GM21576 (cell line): Measurements from ENCODE around the gene HRH1.
"Not testable (repeated sequence)": the region's sequence is repeated elsewhere in the genome, so short reads cannot be mapped to it uniquely, and the experiment has no call there.

Experiments used
- ATAC-seq: cut with Tn5 transposase; IDR thresholded peaks from one replicate; pipeline ENCODE4 v1.9.1; 2021; ENCODE audit warnings: mild to moderate bottlenecking, moderate library complexity; ENCODE audit not compliant: unreplicated experiment

HRH1 gene

DNA sequence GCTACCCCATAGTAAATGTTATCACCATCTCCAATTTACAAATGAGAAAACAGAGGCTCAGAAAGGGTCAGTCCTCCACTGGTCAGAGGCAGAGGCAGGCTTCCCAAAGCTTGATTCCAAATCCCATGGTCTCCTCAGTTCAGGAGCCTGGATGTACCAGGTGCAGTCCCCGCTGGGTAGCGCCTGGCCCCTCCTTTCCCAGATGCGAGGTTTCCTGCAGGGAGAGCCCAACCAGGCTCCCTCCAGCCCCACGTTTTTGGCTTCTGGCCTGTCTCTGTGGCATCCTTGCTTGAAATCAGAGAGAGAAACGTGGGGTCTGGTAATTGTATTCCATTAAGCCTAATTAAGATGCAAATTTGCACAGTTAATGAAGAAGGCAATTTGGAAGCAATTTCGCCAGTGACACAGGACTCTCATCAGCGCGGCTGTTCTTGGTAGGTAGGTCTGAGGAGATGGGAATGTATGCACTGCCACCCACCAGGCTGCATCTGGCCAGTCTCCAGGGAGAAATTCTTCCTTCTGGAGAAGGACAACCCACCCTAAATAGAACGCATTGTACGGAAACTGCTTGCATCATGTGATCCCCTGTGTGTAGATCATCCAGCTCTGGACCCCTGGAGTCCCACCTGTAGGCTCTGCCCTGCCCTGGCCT, 50.5 kb downstream of the HRH1 start:
- ATAC-seq, result no peak

DNA sequence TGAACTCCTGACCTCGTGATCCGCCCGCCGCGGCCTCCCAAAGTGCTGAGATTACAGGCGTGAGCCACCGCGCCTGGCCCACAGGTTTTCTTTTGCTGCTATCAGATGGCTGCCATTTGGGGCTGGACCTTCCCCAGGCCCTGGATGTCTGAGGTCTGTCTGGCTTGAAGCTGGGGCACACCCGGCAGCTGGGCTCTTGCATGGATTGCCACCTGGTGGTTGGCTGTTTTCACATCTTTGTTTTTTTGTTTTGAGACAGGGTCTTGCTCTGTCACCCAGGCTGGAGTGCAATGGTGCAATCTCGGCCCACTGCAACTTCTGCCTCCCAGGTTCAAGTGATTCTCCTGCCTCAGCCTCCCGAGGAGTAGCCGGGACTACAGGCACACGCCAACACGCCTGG, 51.6 kb downstream of the HRH1 start:
- ATAC-seq, result not testable (repeated sequence)

DNA sequence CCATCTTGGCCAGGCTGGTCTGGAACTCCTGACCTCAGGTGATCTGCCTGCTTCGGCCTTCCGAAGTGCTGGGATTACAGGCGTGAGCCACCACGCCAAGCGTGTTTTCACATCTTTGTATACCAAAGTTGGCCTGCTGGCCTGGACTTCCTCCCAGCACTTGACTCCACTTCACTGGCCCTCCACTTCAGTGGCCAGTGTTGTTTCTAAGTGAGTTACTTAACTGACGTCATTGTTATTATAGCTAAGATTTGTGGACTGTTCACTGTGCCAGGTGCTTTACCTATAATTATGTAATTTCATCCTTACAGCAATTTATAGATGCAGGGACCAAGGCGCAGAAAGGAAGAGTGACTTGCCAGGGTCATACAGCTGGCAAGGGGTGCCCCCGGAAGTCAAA, 52.0 kb downstream of the HRH1 start:
- no peak for ATAC-seq

DNA sequence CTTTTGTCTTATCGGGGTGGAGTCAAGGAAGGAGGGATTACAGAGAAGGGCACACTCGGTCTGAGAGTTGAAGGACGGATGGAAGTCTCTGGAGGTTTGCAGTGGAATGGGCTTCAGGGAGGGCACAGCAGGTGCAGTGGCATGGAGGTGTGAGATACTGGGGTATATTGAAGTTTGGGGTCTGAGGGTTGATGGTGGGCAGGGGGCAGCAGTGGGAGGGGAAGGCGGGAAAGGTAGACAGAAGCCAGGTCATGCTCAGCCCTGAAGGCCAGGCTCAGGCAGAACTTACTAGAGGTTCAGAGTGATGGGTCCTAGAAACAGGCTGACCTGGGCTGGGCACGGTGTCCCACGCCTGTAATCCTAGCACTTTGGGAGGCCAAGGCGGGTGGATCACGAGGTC, 52.7 kb downstream of the HRH1 start:
- no peak for ATAC-seq

DNA sequence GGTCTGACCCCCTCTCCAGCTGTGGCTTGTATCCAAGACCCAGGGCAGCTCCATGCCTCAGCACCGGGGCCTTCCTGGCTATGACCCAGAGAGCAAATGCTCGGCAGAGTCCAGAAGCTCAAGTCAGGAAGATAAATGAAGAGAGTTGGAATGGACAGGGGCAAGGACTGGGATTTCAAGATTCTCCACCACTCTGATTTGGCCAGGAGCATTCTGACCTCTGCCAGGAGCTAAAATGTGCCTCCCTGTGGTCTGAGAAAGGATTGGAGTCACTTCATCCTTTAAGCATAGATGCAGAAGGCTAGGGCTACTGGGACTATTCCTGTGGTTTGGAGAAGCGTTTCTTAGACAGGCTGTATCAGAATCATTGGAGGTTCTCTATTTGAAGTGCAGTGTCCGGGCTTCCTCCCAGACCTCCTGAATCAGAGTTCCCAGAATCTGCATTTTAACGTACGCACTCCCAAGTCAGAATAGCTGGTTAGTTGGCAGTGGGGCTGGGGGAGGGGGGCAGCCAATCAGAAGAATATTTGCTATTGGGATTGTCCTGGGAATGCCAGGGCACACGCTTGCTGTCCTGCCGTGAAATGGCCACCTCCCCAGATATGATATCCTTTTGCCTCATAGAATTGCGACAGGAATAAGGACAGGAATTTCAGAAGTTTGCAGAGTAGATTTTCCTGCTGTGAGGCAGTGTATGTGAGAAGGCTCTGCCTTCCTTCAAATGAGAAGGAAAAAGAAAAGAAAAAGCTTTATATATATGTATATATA, 57.4 kb downstream of the HRH1 start:
- ATAC-seq, result no peak

DNA sequence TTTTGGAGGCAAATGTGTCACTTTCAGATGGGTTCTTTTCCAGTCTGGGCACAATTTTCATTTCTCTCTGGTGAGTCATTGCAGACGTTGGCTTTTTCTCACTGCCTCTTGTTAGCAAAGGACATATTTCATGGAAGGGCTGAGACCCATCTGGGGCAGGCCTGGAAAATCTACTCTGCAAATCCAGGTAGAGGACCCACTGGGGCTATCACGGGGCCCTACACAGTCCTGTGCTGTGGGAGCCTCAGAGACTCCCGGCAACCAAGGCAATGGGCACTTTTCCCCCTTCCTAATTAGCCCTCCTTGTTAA, 58.0 kb downstream of the HRH1 start:
- ATAC-seq, result no peak

DNA sequence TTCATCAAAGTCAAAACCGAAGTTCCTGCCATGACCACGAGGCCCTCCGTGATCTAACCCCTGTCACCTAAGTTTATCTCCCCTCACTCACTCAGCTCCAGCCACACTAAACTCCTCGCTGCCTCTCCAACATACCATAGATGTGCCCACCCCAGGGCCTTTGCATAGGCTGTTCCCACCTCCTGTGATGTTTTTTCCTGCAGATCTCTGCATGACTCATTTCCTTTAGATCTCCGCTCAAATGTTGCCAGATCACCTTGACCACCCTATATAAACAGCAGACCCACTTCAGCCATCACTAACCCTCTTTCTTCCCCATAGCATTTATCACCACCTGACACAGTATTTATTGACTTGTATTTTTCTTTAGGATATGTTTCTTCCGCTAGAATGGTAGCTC, 58.5 kb downstream of the HRH1 start:
- ATAC-seq, result no peak

DNA sequence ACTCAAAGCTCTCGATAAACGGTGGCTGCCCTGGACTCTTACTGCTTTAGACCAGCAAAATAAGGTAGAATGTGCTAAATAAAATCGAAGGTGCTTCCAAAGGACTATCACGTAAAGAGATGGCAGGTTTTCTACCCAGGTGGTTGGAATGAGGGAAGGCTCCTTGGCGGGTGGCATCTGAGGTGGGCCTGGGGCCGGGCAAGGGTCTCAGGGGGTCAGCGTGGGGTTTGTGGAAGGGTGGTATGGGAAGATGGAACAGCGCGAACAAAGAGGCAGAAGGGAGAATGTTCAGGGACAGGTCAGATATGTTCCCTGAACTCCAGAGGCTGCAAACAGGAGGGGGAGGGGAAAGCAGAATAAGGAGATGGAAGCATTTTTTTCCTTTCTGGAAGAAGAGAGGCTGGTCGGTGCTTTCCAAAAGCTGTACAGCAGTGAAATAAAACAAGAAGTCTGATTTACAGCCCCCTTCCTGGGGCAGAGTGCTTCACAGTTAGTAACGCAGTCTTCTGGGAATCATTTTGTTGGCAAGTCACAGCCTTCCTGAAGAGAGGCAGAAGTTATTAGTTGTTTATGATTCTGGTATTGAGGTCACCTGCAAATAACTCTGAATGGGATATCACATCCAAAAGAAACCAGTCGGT, 59.6 kb downstream of the HRH1 start:
- ATAC-seq, result no peak

DNA sequence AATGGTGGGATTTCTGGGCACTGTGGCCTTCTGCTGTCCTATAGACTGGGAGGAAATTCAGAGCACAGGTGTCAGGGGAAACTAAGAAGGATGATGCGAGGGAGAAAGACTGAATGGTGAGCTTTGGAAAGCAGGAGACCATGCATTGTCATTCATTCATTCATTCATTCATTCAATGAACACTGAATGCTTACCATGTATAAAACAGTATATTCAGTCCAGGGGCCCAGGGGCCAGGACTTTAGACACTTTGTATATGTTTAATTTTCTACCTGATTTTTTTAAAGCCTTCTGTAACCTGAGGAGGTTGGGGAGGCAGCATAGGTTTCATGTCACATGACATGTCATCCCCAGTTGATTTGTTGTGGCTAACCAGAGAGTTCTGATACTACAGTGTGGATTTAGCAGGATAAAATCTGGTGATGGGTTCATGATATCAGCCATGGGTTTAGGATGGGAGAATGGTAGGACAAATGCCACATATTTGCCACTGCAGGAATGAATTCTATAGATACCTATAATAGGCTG, 60.2 kb downstream of the HRH1 start:
- ATAC-seq, result no peak

DNA sequence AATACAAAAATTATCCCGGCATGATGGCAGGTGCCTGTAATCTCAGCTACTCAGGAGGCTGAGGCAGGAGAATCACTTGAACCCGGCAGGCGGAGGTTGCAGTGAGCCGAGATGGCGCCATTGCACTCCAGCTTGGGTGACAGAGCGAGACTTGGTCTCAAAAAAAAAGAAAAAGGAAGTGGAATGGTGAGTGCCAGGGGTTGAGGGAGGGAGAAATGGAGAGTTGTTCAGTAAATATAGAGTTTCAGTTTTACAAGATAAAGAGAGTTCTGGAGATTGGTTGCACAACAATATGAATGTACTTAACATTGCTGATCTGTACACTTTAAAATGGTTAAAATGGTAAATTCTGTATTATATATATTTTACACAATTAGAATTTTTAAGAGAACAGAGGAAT, 63.1 kb downstream of the HRH1 start:
- not testable (repeated sequence) for ATAC-seq

DNA sequence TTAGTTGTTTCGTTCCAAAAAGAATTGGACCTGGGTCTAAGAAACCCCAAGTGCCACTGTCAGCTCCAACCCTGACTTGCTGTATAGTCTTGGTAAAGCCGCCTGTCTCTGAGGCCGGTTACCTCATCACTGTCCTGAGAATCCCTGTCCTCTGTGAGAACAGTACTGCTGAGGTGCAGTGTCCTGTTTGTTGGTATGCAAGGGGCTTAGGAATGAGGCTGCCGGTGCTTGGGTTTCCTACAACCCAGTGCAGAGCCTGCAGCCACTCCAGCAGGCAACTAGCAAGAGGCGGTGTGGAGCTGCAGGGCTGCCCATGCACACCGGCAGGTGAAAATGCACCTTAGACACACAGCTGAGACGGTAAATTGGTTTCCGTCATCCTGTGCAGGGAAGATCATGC, 65.9 kb downstream of the HRH1 start:
- ATAC-seq, result no peak

DNA sequence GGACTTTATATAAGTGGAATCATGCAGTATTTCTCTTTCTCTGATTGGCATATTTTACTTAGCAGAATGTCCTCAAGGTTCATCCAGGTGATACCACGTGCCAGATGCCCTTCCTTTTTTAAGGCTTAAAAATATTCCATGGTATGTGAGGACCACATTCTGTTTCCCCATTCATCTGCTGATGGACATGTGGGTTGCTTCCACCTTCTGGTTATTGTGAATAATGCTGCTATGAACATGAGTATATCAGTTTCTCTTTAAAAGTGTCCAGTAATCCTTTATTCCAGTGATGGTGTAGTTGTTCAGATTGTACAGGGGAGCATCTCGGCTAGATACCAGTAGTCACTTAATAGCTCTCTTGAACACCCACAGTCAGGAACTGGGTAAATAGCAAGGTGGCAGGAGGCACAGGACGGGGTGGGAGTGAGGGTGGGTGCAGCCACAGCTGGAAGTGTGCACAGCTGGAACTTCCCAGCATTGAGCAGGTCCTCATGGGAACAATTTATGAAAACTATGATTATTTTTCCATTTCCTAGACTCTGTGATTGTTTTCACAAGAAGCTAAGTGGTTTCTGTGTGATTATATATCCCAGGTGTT, 67.6 kb downstream of the HRH1 start:
- ATAC-seq, result no peak

DNA sequence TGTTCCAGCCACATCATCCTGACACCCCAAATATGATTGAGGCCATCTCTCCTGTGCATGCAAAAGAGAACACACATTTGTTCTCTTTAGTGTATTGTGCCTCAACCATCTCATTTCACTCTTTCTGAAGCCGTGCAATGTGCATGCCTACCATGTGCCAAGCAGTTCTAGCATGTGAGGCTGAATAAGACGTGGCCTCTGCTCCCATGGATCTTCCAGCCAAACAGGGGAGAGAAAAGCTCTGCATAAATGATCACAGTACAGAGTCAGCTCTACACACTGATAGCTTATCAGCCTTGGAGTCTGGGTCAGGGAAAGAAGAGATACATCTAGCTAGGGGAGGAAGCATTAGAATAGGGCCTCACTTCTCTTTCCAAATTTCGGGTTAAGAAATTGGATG, 69.7 kb downstream of the HRH1 start:
- ATAC-seq, result no peak

DNA sequence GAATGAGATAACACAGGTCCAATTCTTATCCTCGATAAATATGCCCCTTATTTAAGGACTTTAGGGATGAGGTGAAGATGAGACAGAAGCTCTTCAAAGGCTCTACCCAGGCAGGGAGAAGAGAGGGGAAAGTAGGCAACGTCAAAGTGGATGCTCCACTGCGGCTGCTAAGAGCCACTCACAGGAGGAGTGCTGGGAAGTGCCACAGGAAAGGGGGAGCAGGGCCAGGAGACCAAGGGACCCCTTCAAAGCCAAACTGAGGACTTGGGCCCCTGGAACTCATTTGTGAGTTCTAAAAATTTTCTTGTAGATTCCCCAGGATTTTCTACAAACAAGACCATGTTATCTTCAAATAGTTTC, 70.6 kb downstream of the HRH1 start:
- ATAC-seq, result no peak

DNA sequence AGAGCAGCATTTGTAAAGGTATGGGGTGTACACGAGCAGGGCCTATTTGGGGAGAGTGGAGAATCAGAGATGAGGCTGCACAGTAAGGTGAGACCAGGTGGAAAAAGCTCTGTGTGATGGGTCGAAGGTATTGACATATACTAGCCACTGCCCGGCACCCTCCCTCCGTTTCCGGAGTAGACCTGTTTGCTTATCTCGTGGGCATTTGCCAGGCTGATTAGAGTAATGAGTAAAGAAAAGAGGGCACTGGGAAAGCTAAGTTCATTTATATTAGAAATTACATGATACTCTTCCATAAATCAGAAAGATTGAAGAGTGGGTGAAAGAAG, 71.7 kb downstream of the HRH1 start:
- no peak for ATAC-seq

DNA sequence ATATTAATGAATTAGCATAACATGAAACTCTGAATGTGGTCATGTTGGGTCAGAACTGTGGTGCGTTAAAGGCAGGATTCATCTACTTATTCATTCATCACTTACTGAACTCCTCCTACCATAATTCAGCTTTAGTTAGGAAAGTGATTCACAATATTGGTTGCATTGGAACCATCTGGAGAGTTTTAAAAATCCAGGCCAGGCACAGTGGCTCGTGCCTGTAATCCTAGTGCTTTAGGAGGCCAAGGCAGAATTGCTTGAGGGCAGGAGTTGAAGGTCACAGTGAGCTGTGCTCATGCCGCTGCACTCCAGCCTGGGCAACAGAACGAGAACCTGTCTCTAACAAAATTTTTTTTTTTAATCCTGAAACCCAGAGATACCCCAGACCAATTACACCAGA, 73.7 kb downstream of the HRH1 start:
- ATAC-seq, result no peak

DNA sequence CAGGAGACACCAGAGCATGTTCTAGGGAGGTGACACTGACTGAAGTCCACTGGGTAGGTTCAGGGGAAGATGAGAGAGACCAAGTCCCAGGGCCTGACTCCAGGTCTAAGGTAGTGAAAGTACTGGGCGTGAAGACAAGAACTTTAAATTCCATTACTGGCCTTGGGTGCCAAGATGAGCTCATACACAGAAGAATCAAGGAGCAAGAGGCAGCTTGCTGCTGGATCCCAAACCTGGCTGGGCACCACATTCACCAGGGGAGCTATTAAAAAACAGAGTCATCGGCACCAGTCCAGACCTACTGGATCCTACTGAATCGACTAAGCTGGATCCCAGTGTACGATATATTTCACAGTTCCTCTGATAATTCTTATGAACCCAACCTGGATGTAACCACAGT, 75.8 kb downstream of the HRH1 start:
- no peak for ATAC-seq

DNA sequence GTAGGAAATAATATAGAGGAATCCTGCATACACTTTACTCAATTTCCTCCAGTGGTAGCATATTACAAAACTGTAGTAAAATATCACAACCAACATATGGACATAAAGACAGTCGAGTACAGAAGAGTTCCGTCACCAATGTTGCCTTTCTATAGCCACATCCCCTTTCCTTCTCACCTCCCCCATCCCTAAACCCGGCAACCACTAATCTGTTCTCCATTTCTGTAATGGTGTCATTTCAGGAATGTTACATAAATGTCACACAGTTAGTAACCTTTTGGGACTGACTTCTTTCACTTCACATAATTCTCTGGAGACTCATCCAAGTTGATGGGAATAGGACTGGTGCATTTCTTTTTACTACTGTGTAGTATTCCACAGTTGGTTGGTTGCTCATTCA, 76.5 kb downstream of the HRH1 start:
- no peak for ATAC-seq

DNA sequence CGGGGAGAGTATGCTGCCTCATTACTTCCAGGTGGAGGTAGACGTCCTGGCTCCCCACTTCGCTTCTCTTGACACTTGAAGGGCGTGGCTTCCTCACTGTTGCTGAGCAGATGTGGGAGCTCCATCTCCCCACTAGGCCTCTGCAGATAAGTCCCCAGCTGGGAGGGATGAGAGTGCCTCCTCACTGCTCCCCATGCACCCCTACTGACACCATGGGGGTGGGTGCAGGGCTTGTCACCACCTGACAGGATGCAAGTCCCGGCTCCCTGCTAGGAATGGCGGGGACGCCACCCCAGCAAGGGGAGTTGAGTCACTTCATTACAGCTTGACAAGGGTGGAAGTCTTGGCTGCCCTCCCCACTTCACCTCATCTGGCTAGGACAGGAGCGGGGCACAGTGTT, 81.1 kb downstream of the HRH1 start:
- no peak for ATAC-seq

DNA sequence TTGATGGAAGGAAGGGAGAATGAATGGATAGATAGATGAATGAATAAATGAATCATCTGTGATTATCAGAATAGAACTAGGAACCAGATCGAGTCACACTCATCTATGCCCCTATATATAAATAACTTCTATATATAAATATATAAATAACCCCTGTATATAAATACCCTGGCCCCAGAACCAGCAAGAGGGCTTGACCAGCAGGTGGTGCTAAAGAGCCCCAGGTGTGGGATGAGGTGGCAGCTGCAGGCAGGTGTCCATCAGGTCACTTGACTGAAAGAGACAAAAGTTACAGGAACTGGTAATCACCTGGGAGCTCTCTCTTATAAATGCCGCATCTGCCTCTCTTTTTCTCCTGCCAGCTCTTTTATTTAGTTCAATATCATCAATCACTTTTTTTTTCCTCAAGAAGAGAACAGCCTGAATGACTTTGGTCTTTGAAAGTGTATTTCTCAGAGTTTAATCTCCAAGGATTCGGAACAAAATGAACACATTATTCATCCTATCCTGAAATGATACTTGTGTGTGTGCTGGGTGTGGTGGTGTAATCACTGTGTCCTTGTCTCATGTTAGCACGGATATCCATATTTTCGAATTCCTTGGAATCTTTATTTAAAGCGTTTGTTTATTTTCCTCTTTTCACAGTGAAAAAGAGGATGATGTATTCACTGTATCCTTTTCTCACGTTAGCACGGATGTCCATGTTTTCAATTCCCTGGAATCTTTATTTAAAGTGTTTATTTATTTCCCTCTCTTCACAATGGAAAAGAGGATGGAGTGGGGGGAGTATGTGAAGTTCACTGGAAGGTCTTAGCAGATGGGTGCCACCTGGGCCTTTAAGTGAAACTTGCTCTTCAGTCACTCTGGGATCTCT, 82.5 kb downstream of the HRH1 start:
- ATAC-seq, result peak; percentile 49

DNA sequence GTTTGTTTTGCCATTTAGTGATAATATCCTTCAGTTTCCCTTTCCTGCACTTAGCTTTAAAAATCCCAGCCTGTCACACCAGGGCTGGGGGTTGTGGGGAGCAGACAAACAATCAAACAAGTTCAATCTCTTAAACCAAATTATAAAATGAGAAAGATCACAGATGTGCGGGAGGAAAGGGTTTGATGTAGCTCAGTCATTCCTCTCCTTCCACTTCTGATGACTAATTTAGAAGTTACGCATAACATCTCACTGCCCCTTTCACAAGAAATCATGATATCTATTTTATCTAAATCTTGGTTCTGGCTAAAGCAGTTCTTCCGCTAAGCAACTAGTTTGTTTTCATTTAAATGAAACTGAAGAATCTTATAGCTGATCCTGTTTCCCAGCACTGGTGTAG, 83.8 kb downstream of the HRH1 start:
- no peak for ATAC-seq
